PC-9 (cell line): ENCODE results near the gene OR8D1. TPM values are rescaled to one million over a fixed set of nuclear protein-coding genes. Genes with fewer than 3 reads are reported as not detected.

Source experiments
- BruUV-seq: library from RNA; stranded (reverse); fragments of 400-500 nt; replicated peaks from 2 replicates; lab custom pipeline; 2021; lab: Mats Ljungman, UMichigan
- CTCF ChIA-PET: fragments of 300-600 bp; sonication (Branson Sonifier 250); formaldehyde crosslinking; loops from one replicate; lab custom pipeline; 2022; ENCODE audit warnings: antibody characterized with exemption; lab: Charles Lee
- POLR2A ChIA-PET: fragments of 300-600 bp; sonication (Branson Sonifier 250); formaldehyde crosslinking; loops from one replicate; lab custom pipeline; 2022; ENCODE audit warnings: antibody characterized with exemption; ENCODE audit not compliant: unreplicated experiment; lab: Charles Lee
- DNase-seq, 2 experiments: peaks; one replicate each; pipeline versions ENCODE4 v3.0.0 to v3.0.0-alpha.2; 2015 to 2022; ENCODE audit warnings: mixed read lengths in 1 of 2
- H2AFZ ChIP-seq: fragments of 200-600 bp; sonication (generic); 2 replicates; pipeline ENCODE4 v1.8.1; 2017; ENCODE audit warnings: antibody characterized with exemption
- H3F3A ChIP-seq: fragments of 200-600 bp; sonication (generic); 2 replicates; pipeline ENCODE4 v1.8.1; 2017; ENCODE audit warnings: antibody characterized with exemption, mild to moderate bottlenecking, low read depth; ENCODE audit not compliant: insufficient read depth
- H3K27ac ChIP-seq: fragments of 200-600 bp; sonication (generic); 2 replicates; pipeline ENCODE4 v1.6.1; 2016; ENCODE audit warnings: mixed run types
- H3K27me3 ChIP-seq: fragments of 200-600 bp; sonication (generic); 2 replicates; pipeline ENCODE4 v1.6.1; 2016; ENCODE audit warnings: low read depth, mixed run types; ENCODE audit not compliant: insufficient read depth
- H3K36me3 ChIP-seq: fragments of 200-600 bp; sonication (generic); 2 replicates; pipeline ENCODE4 v1.6.1; 2016; ENCODE audit warnings: low read depth, mixed run types
- H3K4me1 ChIP-seq: fragments of 200-600 bp; sonication (generic); replicated peaks from 2 replicates; pipeline ENCODE4 v1.6.1; 2016; ENCODE audit warnings: mixed run types; ENCODE audit not compliant: insufficient read depth
- H3K4me2 ChIP-seq: fragments of 200-600 bp; sonication (generic); 2 replicates; pipeline ENCODE4 v1.6.1; 2017; ENCODE audit warnings: mixed run types
- H3K4me3 ChIP-seq: fragments of 200-600 bp; sonication (generic); 2 replicates; pipeline ENCODE4 v1.6.1; 2016; ENCODE audit warnings: mixed run types
- H3K79me2 ChIP-seq: fragments of 200-600 bp; sonication (generic); 2 replicates; pipeline ENCODE4 v1.6.1; 2017; ENCODE audit warnings: low read depth, mixed run types
- H3K9me2 ChIP-seq: fragments of 200-600 bp; sonication (generic); 2 replicates; pipeline ENCODE4 v1.8.1; 2017; ENCODE audit warnings: mild to moderate bottlenecking; ENCODE audit not compliant: insufficient read depth
- H3K9me3 ChIP-seq: fragments of 200-600 bp; sonication (generic); 2 replicates; pipeline ENCODE4 v1.8.1; 2016; ENCODE audit warnings: low read depth; ENCODE audit not compliant: insufficient read depth
- H4K20me1 ChIP-seq: fragments of 200-600 bp; sonication (generic); 2 replicates; pipeline ENCODE4 v1.8.1; 2017; ENCODE audit not compliant: insufficient read depth
- CTCF ChIP-seq: fragments of 200-600 bp; sonication (generic); conservative IDR thresholded peaks from 2 replicates; pipeline ENCODE4 v1.6.1; 2017; ENCODE audit warnings: mixed run types, antibody characterized with exemption, mild to moderate bottlenecking, moderate library complexity
- EZH2 ChIP-seq: fragments of 200-600 bp; sonication (generic); IDR thresholded peaks from 2 replicates; pipeline ENCODE4 v1.8.0; 2017; ENCODE audit warnings: antibody characterized with exemption, low read depth
- intact Hi-C: fragments of 100-400 bp; cut with micrococcal nuclease; formaldehyde crosslinking; loops from one replicate; pipeline ENCODE4 v1.10.0; 2022; ENCODE audit not compliant: unreplicated experiment
- total RNA-seq: library from RNA; stranded (reverse); gene quantifications from 2 replicates; pipeline ENCODE4 v1.2.3, GENCODE V29; 2021

Gene OR8D1
- total RNA-seq, 1 experiment from 2014 or later, result not detected

DNA sequence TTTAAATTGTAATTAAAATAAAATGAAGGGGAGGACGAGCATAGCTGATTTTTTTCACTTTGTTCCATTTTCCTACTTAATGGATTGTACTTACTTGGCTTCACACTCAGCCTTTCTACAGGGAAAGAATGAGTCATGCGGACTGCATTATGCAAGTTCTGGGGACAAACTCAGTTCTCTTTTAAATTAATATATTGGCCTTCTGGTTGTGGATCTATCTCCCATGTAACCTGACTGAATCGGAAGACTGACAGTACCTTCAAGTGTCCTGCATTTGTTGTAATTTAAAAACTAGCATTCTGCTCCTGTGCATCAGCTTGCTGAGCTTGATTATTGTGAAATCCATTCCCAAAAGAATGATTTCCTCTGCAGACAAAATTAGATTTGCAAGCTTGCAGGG is 12.2 kb downstream of the OR8D1 start:
- POLR2A ChIA-PET, result no interaction called here
- H3K27ac ChIP-seq, result no peak overlapping the region

DNA sequence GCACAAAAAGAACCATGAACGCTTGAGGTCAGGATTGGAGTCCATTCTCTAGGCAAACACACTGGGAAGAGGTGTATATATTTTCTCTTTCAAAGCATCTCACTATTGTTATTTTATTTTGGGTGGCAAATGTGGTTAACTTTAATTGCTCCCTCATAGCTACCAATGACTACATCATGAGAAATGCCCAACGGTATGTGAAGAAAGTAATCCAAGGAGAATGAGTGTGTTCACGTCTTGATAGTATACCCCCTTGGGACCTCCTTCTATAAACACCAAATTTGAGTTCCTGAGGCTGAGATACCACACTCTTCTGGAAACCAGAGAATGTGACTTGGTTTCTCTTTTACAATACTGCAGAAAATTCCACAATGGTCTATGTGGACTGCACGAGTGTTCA is 15.8 kb downstream of the OR8D1 start:
- Histone ChIP-seq H3K79me2 (no peaks in the 10 kb centered on the region), H3K9me2 (0 out of 2 replicates have a peak, but pooled peaks cover 2% of the 10 kb centered on the region), H4K20me1 (no peaks in the 10 kb centered on the region), H3K4me1 (no peaks in the 10 kb centered on the region), H3K9me3 (no peaks in the 10 kb centered on the region), H3F3A (no peaks in the 10 kb centered on the region), H3K27me3 (no peaks in the 10 kb centered on the region), H3K4me2 (no peak overlapping the region), H2AFZ (no peak overlapping the region), H3K27ac (no peak overlapping the region), H3K4me3 (no peak overlapping the region), H3K36me3 (no peaks in the 10 kb centered on the region)
- intact Hi-C loops, result no loop called here
- ChIA-PET CTCF (no interaction called here), POLR2A (no interaction called here)
- TF ChIP-seq CTCF (no peak), EZH2 (no peak)
- no peak for DNase-seq
- BruUV-seq, result no TSS peak

More for the DNA sequence above, 12.2 kb downstream of the OR8D1 start:
- Histone ChIP-seq H4K20me1 (no peaks in the 10 kb centered on the region), H3K9me2 (0 out of 2 replicates have a peak, but pooled peaks cover 2% of the 10 kb centered on the region), H3F3A (no peaks in the 10 kb centered on the region), H3K9me3 (no peaks in the 10 kb centered on the region), H3K4me2 (no peak overlapping the region), H3K4me1 (no peaks in the 10 kb centered on the region), H3K79me2 (no peaks in the 10 kb centered on the region), H3K36me3 (no peaks in the 10 kb centered on the region), H2AFZ (no peak overlapping the region), H3K4me3 (no peak overlapping the region), H3K27me3 (no peaks in the 10 kb centered on the region)
- no peak for DNase-seq
- intact Hi-C loops, result no loop called here
- BruUV-seq, result no TSS peak
- CTCF ChIA-PET, result no interaction called here
- no peak for TF ChIP-seq EZH2

DNA sequence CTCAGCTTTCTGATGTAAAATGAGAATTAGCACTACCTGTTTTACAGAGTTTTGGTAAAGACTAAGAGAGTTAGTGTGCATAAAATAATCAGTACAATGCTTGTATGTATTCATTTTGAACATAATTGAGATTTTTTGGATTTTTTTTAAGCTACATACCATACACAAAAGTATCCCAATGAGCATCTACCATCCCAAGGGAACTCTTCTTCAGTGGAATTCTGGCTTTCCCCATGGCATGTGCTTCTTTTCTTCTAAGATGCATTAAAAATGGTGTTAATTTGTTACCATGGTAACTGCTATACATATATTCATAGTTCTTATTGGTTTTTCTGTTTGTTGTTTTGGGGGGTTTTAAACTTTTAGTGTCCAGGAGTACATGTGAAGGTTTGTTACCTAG is 17.7 kb downstream of the OR8D1 start:
- ChIA-PET POLR2A (no interaction called here), CTCF (no interaction called here)
- H3K9me3 ChIP-seq, result no peaks in the 10 kb centered on the region
- no peak overlapping the region for H3K27ac ChIP-seq
- no TSS peak for BruUV-seq
- H3K79me2 ChIP-seq, result no peaks in the 10 kb centered on the region
- no peak for TF ChIP-seq EZH2
- TF ChIP-seq CTCF, result no peak
- no peak overlapping the region for H3K4me3 ChIP-seq
- no peak overlapping the region for H2AFZ ChIP-seq
- no peaks in the 10 kb centered on the region for H4K20me1 ChIP-seq
- H3F3A ChIP-seq, result no peaks in the 10 kb centered on the region
- no peak for DNase-seq
- H3K36me3 ChIP-seq, result no peaks in the 10 kb centered on the region
- H3K4me2 ChIP-seq, result no peak overlapping the region
- no peaks in the 10 kb centered on the region for H3K4me1 ChIP-seq
- H3K9me2 ChIP-seq, result 0 out of 2 replicates have a peak, but pooled peaks cover 2% of the 10 kb centered on the region
- intact Hi-C loops, result no loop called here
- H3K27me3 ChIP-seq, result no peaks in the 10 kb centered on the region

DNA sequence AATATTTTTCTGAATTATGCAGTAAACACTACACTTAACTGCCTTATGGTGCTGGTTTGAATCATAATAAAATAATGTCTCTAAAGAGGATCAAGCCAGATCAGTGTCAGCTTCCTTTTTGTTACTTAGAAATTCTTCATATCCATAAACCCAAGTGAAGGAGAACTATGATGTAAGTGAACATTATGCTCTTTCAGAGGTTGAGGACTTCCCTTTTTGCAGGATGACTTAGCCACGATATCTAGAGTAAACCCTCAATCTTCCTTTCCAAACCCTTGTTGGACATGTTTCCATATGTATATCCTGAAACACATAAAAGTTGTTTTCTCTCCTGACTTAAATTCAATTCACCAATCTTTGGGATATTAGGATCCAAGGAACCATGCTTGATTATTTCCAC is 19.1 kb downstream of the OR8D1 start:
- Histone ChIP-seq H4K20me1 (no peaks in the 10 kb centered on the region), H3K9me3 (no peaks in the 10 kb centered on the region), H3K4me1 (no peaks in the 10 kb centered on the region), H3F3A (no peaks in the 10 kb centered on the region), H3K9me2 (0 out of 2 replicates have a peak, but pooled peaks cover 2% of the 10 kb centered on the region), H3K36me3 (no peaks in the 10 kb centered on the region), H3K4me2 (no peak overlapping the region), H3K27ac (no peak overlapping the region), H2AFZ (no peak overlapping the region), H3K4me3 (no peak overlapping the region), H3K79me2 (no peaks in the 10 kb centered on the region), H3K27me3 (no peaks in the 10 kb centered on the region)
- no peak for DNase-seq
- POLR2A ChIA-PET, result no interaction called here
- intact Hi-C loops, result no loop called here
- BruUV-seq, result no TSS peak
- CTCF ChIA-PET, result no interaction called here
- TF ChIP-seq EZH2 (no peak), CTCF (no peak)
